Lower lobe of right lung (tissue), 2 donors: ENCODE data around the gene POLR2J. TPM values are rescaled to one million over a fixed set of nuclear protein-coding genes. Genes with fewer than 3 reads are reported as not detected.

Source experiments
- ATAC-seq, 2 donors: fragments of 200-7000 bp; cut with Tn5 transposase; one replicate each; pipeline ENCODE4 v1.9.1; 2020 to 2022; ENCODE audit warnings: mild to moderate bottlenecking in 2 of 2, moderate library complexity in 2 of 2
- DNase-seq: peaks from one replicate; pipeline ENCODE4 v3.0.0-alpha.2; 2020
- H3K27ac ChIP-seq: fragments of 200-600 bp; one replicate; pipeline ENCODE4 v1.8.0; 2022
- H3K27me3 ChIP-seq: fragments of 200-600 bp; one replicate; pipeline ENCODE4 v1.8.0; 2022; ENCODE audit warnings: low read depth
- H3K36me3 ChIP-seq: fragments of 200-600 bp; one replicate; pipeline ENCODE4 v1.8.0; 2022; ENCODE audit warnings: mild to moderate bottlenecking
- H3K4me1 ChIP-seq: fragments of 200-600 bp; one replicate; pipeline ENCODE4 v1.8.0; 2022
- H3K4me3 ChIP-seq: fragments of 200-600 bp; one replicate; pipeline ENCODE4 v1.8.0; 2022; ENCODE audit warnings: mild to moderate bottlenecking
- H3K9me3 ChIP-seq: fragments of 200-600 bp; one replicate; pipeline ENCODE4 v1.8.0; 2022
- intact Hi-C: fragments of 100-400 bp; cut with DNase I; formaldehyde crosslinking; loops from one replicate; pipeline ENCODE4 v1.11.0; 2022
- total RNA-seq: library from RNA; stranded (reverse); fragmentation: NEBNext Ultra II Directional; extraction: Animal tissue kit (Norgen Biotek cat#: 25700); gene quantifications from one replicate; pipeline ENCODE4 v1.2.1, GENCODE V29; 2021
- TF ChIP-seq, protein P1 (sequence below): fragments of 200-600 bp; IDR thresholded peaks from one replicate; pipeline ENCODE4 v1.8.0; 2022; ENCODE audit warnings: antibody characterized with exemption, mild to moderate bottlenecking
- donor health status: DM: no; HTN: yes; CAD: no; lungs with severe emphysema.

POLR2J gene
- total RNA-seq, 1 donor from 2014 or later: 37.9 TPM

DNA sequence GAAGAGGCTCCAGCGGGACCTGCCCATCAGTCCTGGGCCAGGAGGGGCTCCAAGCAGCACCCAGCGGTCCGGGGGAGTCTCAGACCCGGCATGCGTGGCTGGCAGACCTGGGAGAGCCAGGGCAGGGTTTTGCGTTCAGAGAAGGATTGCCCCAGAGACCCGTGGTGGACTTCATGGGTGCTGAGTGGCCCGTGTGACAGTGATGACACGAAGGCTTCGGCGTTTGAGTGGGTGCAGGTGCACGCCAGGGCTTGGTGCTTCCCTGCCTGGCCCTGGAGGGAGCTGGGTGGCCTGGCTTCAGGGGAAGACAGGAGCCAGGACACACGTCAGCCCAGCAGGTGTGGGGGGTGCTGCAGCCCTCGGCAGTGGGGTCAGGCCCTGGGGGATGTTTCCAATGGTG lies 31.4 kb downstream of the POLR2J start:
- intact Hi-C loops: no loop called here
- DNase-seq (no peak), ATAC-seq (no peak)
- no peak overlapping the region for H3K27ac ChIP-seq
- H3K36me3 ChIP-seq: peaks cover 31% of the 10 kb centered on the region
- H3K9me3 ChIP-seq: no peaks in the 10 kb centered on the region
- H3K4me3 ChIP-seq: no peak overlapping the region
- TF ChIP-seq, protein P1, sequence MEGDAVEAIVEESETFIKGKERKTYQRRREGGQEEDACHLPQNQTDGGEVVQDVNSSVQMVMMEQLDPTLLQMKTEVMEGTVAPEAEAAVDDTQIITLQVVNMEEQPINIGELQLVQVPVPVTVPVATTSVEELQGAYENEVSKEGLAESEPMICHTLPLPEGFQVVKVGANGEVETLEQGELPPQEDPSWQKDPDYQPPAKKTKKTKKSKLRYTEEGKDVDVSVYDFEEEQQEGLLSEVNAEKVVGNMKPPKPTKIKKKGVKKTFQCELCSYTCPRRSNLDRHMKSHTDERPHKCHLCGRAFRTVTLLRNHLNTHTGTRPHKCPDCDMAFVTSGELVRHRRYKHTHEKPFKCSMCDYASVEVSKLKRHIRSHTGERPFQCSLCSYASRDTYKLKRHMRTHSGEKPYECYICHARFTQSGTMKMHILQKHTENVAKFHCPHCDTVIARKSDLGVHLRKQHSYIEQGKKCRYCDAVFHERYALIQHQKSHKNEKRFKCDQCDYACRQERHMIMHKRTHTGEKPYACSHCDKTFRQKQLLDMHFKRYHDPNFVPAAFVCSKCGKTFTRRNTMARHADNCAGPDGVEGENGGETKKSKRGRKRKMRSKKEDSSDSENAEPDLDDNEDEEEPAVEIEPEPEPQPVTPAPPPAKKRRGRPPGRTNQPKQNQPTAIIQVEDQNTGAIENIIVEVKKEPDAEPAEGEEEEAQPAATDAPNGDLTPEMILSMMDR: no peak
- no peaks in the 10 kb centered on the region for H3K4me1 ChIP-seq
- no peaks in the 10 kb centered on the region for H3K27me3 ChIP-seq

DNA sequence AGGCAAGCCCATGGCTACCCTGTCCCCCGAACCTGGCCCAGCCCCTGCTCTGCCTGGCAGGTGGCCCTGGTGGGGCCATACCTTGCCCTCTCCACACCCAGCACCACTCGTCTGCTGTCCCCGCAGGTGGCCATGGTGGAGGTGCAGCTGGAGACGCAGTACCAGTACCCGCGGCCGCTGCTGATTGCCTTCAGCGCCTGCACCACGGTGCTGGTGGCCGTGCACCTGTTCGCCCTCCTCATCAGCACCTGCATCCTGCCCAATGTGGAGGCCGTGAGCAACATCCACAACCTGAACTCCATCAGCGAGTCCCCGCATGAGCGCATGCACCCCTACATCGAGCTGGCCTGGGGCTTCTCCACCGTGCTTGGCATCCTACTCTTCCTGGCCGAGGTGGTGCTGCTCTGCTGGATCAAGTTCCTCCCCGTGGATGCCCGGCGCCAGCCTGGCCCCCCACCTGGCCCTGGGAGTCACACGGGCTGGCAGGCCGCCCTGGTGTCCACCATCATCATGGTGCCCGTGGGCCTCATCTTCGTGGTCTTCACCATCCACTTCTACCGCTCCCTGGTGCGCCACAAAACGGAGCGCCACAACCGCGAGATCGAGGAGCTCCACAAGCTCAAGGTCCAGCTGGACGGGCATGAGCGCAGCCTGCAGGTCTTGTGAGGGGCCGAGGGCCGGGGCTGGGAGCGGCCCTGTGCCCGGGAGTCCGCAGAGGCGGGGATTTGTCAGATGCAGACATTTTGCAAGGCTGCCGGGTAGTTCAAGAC lies 32.1 kb downstream of the POLR2J start:
- no peak for ATAC-seq
- intact Hi-C loops: no loop called here
- TF ChIP-seq, protein P1: no peak
- Histone ChIP-seq H3K9me3 (no peaks in the 10 kb centered on the region), H3K27me3 (no peaks in the 10 kb centered on the region), H3K4me3 (no peak overlapping the region), H3K27ac (no peak overlapping the region), H3K4me1 (no peaks in the 10 kb centered on the region), H3K36me3 (peaks cover 39% of the 10 kb centered on the region)
- DNase-seq: no peak

DNA sequence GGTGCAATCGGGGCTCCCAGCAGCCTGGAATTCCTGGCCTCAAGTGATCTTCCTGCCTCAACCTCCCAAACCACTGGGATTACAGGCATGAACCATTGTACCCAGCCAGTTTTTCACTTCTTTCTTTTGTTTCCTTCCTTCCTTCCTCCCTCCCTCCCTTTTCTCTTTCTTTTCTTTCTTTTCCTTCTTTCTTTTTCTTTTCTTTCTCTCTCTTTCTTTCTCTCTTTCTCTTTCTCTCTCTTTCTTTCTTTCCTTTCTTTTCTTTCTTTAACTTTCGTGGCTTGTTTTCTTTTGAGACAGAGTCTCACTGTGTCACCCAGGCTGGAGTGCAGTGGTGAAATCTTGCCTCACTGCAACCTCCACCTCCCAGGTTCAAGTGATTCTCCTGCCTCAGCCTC lies 33.0 kb downstream of the POLR2J start:
- H3K4me3 ChIP-seq: no peak overlapping the region
- ATAC-seq: no peak
- H3K4me1 ChIP-seq: no peaks in the 10 kb centered on the region
- no peaks in the 10 kb centered on the region for H3K9me3 ChIP-seq
- no peak overlapping the region for H3K27ac ChIP-seq
- H3K27me3 ChIP-seq: no peaks in the 10 kb centered on the region
- no peak for DNase-seq
- peaks cover 40% of the 10 kb centered on the region for H3K36me3 ChIP-seq
- intact Hi-C loops: no loop called here
- TF ChIP-seq, protein P1: no peak

DNA sequence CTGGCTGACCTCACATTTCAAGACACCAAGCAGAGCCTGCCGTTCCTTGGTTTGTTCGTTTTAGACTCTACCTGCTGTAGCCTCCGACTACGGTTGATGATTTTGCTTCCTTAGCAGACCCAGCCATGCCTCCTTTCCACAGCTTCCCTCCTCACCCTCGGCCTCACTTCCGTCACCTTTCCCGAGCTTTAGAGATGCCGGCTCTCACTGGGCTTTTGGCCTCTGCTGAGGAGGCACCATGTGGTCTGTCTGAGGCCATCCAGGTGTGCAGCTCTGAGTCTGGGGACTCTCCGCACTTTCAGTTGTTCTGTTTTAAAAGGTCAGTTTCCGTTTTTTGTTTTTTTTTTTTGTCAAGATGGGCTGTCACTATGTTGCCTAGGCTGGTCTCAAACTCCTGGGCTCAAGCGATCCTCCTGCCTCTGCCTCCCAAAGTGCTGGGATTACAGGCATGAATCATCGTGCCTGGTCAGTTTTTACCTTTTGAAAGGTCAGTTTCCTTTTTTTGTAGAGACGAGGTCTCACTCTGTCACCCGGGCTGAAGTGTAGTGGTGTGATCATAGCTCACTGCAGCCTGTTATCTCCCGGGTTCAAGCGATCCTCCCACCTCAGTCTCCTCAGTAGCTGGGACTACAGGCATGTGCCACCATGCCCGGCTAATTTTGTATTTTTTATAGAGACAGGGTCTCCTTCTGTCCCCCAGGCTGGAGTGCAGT lies 33.6 kb downstream of the POLR2J start:
- TF ChIP-seq, protein P1: no peak
- no peak for DNase-seq
- no peak for ATAC-seq
- Histone ChIP-seq H3K27ac (no peak overlapping the region), H3K4me3 (no peak overlapping the region), H3K36me3 (peaks cover 40% of the 10 kb centered on the region), H3K27me3 (no peaks in the 10 kb centered on the region), H3K4me1 (no peaks in the 10 kb centered on the region), H3K9me3 (no peaks in the 10 kb centered on the region)
- intact Hi-C loops: no loop called here

DNA sequence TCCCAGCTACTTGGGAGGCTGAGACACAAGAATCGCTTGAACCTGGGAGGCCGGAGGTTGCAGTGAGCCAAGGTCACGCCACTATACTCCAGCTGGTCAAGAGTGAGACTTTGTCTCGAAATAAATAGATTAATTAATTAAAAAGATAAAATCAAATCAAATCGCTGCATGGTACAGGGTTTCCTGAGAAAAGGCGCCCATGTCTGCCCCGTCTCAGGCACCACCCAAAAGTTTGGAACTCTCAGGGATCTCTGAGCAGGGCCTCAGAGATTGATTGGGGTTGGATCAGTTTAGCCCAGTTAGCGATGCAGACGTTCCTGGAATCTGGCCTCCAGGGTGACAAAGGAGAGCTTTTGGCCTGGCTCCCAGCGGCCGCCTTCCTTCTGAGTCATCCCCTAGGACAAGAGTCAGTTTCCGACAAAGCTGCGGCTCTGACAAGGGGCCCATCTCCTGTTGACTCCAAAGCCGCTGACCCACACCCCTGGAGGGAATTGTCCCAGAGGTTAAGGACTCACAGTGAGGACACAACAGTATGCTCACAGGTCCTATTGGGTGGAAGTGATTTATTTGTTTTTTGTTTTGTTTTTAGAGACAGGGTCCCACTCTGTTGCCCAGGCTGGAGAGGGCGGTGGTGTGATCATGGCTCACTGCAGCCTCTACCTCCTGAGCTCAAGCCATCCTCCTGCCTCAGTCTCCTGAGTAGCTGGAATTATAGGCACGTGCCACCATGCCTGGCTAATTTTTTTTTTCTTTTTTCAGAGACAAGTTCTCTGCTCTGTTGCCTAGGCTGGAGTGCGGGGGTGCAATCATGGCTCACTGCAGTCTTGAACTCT lies 38.5 kb downstream of the POLR2J start:
- H3K4me3 ChIP-seq: no peak overlapping the region
- intact Hi-C loops: no loop called here
- no peaks in the 10 kb centered on the region for H3K27me3 ChIP-seq
- H3K4me1 ChIP-seq: no peaks in the 10 kb centered on the region
- no peaks in the 10 kb centered on the region for H3K9me3 ChIP-seq
- ATAC-seq: peak; percentile 60 to 62
- peaks cover 22% of the 10 kb centered on the region for H3K36me3 ChIP-seq
- DNase-seq: no peak
- TF ChIP-seq, protein P1: no peak
- peak overlapping the region; percentile 71 for H3K27ac ChIP-seq
